ACC112 (cell line): Measurements from ENCODE around the gene CLDN9.

ENCODE experiments used
- H2AFZ ChIP-seq: fragments of 200-600 bp; sonication (generic); one replicate; pipeline ENCODE4 v1.6.0; 2017; ENCODE audit warnings: antibody characterized with exemption, low read length; ENCODE audit not compliant: unreplicated experiment
- H3K27ac ChIP-seq: fragments of 200-600 bp; sonication (generic); 2 replicates; pipeline ENCODE4 v1.5.1; 2014; ENCODE audit warnings: low read depth, mild to moderate bottlenecking, antibody characterized with exemption, low read length, moderate library complexity
- H3K27me3 ChIP-seq: fragments of 200-600 bp; sonication (generic); 2 replicates; pipeline ENCODE4 v1.6.1; 2014; ENCODE audit warnings: mild to moderate bottlenecking, antibody characterized with exemption, low read length, moderate library complexity, mixed read lengths; ENCODE audit not compliant: insufficient read depth
- H3K36me3 ChIP-seq: fragments of 200-600 bp; sonication (generic); 2 replicates; pipeline ENCODE4 v1.6.1; 2016; ENCODE audit warnings: mild to moderate bottlenecking, antibody characterized with exemption, low read length, moderate library complexity, mixed read lengths; ENCODE audit not compliant: insufficient read depth
- H3K4me1 ChIP-seq: fragments of 200-600 bp; sonication (generic); one replicate; pipeline ENCODE4 v1.6.1; 2016; ENCODE audit warnings: low read length, mixed read lengths; ENCODE audit not compliant: insufficient read depth, unreplicated experiment, control insufficient read depth
- H3K4me3 ChIP-seq: fragments of 200-600 bp; sonication (generic); 2 replicates; pipeline ENCODE4 v1.5.1; 2014; ENCODE audit warnings: mild to moderate bottlenecking, low read depth, low read length
- H3K79me2 ChIP-seq: fragments of 200-600 bp; sonication (generic); one replicate; pipeline ENCODE4 v1.6.0; 2016; ENCODE audit warnings: low read length; ENCODE audit not compliant: control insufficient read depth, unreplicated experiment, insufficient read depth

CLDN9 gene

DNA sequence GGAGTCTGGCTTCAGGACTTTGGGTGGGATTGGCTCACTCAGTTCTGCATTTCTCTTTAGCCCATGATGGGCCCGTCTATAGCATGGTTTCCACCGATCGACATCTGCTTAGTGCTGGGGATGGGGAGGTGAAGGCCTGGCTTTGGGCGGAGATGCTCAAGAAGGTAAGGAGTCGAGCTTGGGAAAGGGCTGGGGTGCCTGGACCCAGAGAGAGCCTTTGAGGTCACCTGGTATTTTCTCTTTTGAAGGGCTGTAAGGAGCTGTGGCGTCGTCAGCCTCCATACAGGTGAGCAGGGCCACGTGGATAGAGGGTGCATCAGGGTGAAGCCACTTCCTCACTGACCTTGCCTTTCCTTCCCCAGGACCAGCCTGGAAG is 13.3 kb downstream of the CLDN9 start:
- H3K4me1 ChIP-seq, result peaks cover 10% of the 10 kb centered on the region
- no peaks in the 10 kb centered on the region for H3K79me2 ChIP-seq
- H3K4me3 ChIP-seq, result no peak overlapping the region
- no peak overlapping the region for H3K27ac ChIP-seq
- no peaks in the 10 kb centered on the region for H3K27me3 ChIP-seq
- H2AFZ ChIP-seq, result no peak overlapping the region
- no peaks in the 10 kb centered on the region for H3K36me3 ChIP-seq

- Histone ChIP-seq H3K79me2 (no peaks in the 10 kb centered on the region), H3K36me3 (no peaks in the 10 kb centered on the region), H2AFZ (no peak overlapping the region), H3K27me3 (no peaks in the 10 kb centered on the region), H3K4me3 (no peak overlapping the region), H3K4me1 (peaks cover 10% of the 10 kb centered on the region), H3K27ac (no peak overlapping the region)
These were observed 14.1 kb downstream of the CLDN9 start for GRCh38 chr16:3026609-3027488.

GRCh38 chr16:3027489-3027795 is 14.7 kb downstream of the CLDN9 start:
- Histone ChIP-seq H3K27me3 (peaks cover 4% of the 10 kb centered on the region), H3K27ac (no peak overlapping the region), H3K79me2 (no peaks in the 10 kb centered on the region), H3K36me3 (no peaks in the 10 kb centered on the region), H2AFZ (no peak overlapping the region), H3K4me3 (no peak overlapping the region), H3K4me1 (peaks cover 10% of the 10 kb centered on the region)

DNA sequence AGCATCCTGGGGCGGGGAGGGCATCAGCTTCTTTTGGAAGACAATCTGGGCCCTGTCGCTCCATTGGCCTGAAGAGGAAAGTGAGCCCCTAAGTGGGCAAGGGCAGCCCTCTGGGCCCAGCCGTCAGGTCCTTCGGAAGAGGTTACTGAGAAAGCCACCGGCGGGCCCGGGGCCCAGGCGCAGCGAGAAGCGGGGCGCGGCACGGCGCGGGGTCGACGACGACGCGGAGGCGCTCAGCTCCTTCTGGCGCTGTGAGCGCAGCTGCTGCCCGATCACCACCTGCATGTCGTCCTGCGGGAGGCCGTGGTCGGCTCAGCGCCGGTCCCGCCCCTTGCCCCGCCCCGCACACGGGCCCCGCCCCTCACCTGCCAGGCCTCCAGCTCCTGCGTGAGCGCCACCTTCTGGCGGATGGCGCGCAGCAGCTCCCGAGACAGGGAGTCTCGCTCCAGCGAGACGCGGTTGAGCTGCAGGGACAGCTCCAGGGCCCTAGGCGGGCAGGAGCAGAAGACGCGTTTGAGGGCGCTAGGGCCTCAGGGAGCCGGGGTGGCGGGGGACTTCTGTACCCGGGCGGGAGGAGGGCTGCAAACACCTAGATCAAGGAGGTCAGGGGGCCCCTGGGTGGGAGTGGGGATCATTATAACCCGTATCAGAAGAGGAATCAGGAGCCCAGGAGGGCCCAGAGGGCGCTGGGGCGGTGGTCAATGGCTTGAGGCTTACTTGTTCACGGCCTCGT is 15.4 kb downstream of the CLDN9 start:
- Histone ChIP-seq H3K27me3 (peaks cover 7% of the 10 kb centered on the region), H3K4me3 (no peak overlapping the region), H2AFZ (no peak overlapping the region), H3K4me1 (peaks cover 3% of the 10 kb centered on the region), H3K27ac (no peak overlapping the region), H3K79me2 (no peaks in the 10 kb centered on the region), H3K36me3 (no peaks in the 10 kb centered on the region)

DNA sequence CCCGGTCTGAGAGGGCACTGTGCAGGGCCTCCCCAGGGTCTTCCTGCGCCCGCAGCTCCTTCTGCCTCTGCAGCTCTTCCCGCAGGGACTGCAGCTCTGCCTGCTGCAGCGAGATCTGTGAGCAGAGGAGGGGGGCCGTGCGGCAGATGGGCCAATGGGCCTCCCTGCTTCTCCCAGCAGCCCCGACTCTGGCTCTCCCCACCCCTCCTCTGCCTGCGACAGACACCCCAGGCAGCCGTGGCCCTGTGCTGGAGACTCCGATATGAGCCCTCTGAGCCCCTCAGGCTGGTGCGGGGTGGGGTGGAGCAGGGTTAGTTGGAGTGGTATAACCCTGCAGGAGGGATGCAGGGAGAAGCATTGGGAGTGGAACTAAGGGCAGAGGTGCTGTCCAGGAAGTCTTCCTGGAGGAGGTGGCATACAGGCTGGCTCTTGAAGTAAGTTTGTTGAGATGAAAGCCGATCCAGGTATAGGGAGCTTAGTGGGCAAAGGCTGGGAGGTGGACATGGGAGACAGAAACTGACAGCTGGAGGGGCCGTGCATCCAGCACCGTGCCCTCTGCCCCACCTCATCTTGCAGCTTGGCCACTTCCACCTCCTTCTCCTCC is 16.1 kb downstream of the CLDN9 start:
- Histone ChIP-seq H3K79me2 (no peaks in the 10 kb centered on the region), H3K36me3 (no peaks in the 10 kb centered on the region), H3K4me3 (no peak overlapping the region), H2AFZ (no peak overlapping the region), H3K27ac (no peak overlapping the region), H3K27me3 (peaks cover 13% of the 10 kb centered on the region), H3K4me1 (no peaks in the 10 kb centered on the region)

- H3K4me1 ChIP-seq, result no peaks in the 10 kb centered on the region
- no peak overlapping the region for H3K27ac ChIP-seq
- no peak overlapping the region for H2AFZ ChIP-seq
- H3K27me3 ChIP-seq, result peaks cover 18% of the 10 kb centered on the region
- no peaks in the 10 kb centered on the region for H3K36me3 ChIP-seq
- no peaks in the 10 kb centered on the region for H3K79me2 ChIP-seq
- H3K4me3 ChIP-seq, result no peak overlapping the region
These were observed 16.9 kb downstream of the CLDN9 start for GRCh38 chr16:3029491-3030221.

DNA sequence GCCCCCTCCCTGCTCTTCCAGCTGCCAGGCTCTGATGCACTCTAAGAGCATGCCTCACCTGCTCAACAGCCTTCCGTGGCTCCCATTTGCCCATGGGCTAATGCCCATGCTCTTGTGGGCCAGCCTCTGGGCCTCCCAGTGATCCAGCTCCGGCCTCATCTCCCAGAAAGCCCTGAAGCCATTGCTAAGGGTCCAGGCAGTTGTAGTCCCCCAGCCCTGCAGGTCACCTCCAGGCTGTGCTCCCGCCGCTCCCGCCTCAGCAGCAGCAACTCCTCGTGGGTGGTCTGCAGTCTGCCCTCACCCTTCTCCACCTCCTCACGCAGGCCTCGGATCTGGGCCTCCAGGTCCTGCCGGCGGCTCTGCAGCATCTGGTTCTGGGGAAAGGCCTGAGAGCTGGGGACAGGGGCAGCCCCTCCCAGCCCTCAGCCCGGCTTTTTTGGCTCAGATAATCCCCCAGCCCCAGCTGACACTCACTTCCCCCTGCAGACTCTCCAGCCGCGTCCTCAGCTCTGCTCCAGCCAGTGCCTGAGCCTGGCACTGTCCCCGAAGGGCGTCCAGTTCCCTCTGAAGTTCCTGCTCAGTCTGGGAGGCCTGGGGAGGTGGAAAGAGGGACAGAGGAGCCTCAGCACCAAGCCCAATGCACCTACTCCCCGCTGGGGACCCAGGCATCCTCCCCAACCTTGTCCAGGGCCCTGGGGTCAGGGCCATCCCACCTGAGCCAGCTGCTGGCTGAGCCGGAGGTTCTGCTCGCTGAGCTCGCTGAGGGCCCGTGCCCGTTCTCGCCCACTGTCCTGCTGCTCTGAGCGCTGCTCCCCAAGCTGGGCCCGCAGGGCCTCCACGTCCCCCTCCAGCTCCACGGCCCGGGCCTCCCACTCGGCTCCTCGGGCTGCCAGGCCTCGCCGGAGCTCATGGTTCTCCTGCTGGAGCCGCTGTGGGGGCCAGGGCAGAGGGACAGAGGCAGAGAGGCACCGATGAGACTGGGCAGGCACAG is 17.8 kb downstream of the CLDN9 start:
- no peaks in the 10 kb centered on the region for H3K79me2 ChIP-seq
- H3K27ac ChIP-seq, result no peak overlapping the region
- no peaks in the 10 kb centered on the region for H3K4me1 ChIP-seq
- no peak overlapping the region for H3K4me3 ChIP-seq
- H2AFZ ChIP-seq, result no peak overlapping the region
- no peaks in the 10 kb centered on the region for H3K36me3 ChIP-seq
- H3K27me3 ChIP-seq, result peaks cover 23% of the 10 kb centered on the region

DNA sequence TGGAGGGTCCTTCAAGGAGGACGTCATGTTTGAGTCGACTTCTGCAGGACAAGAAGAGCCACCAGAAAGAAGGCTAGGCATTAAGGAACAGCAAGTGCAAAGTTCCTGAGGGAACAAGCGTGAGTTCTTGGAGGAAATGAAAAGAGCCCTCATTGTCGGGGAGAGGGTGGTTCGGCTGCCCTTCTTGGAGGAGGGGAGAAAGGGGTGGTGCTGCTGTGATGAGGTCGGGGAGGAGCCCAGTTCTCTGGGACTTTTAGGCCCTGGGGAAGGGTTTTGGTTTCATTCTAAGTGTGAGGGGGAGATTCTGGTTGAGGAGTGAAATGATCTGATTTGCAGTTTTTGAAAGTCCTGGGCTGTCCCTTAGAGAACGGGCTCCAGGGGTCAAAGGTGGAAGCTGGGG is 19.9 kb downstream of the CLDN9 start:
- Histone ChIP-seq H3K27ac (no peak overlapping the region), H3K79me2 (no peaks in the 10 kb centered on the region), H3K4me3 (no peak overlapping the region), H3K36me3 (no peaks in the 10 kb centered on the region), H3K27me3 (peaks cover 44% of the 10 kb centered on the region), H3K4me1 (no peaks in the 10 kb centered on the region), H2AFZ (no peak overlapping the region)

DNA sequence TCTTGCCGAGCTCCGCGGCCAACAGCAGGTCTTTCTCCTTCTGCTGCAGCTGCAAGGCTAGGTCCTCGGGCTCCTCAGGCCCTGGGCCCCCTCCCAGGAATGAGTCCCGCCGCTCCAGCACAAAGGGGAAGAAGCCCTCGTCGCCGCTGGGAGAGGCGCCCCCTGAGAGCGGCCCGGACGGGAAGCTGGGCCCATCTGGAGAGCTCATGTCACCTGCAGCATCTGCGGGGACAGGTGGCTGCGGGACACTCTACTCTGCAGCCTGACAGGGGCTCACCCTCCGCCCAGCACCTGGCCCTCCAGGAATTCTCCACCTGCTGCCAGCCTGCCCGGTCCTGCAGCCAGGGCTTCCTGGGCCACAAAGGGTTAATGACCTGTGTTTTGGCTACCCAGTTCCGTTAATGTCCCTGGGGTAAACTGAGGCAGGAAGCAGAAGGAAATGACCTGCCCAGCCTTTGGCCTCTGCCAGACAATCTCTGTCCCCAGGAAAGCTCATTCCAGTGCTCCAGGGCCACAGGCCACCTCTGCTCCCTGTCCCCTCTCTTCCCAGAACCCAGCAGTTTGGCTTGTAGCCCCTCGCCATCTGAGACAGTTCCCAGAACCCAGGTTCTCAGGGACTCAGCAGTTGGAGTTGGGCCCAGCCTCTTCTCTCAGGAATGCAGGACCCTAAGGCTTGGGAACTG is 22.7 kb downstream of the CLDN9 start:
- Histone ChIP-seq H3K4me1 (no peaks in the 10 kb centered on the region), H3K4me3 (no peak overlapping the region), H3K27me3 (peaks cover 58% of the 10 kb centered on the region), H3K79me2 (no peaks in the 10 kb centered on the region), H3K36me3 (no peaks in the 10 kb centered on the region), H3K27ac (no peak overlapping the region), H2AFZ (no peak overlapping the region)
